Measurements from ENCODE around the gene DAPK1. TPM values are rescaled to one million over a fixed set of nuclear protein-coding genes. Genes with fewer than 3 reads are reported as not detected.

DAPK1 gene
- total RNA-seq, 1 experiment from 2014 or later: not detected

DNA sequence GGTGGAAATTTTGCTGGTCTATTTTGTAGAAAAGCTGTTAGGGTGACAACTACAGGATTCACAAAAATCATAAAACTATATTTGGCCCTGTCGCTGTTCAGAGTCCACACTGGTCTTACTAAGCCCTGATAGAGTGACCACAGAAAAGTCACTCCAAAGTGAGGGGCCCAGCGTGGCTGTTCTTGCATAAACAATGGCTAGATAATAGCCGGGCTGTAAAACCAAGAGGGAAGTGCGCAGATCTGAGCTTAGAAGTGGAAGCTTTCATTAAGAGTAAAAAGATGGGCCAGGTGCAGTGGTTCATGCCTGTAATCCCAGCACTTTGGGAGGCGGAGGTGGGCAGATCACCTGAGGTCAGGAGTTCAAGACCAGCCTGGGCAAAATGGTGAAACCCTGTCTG lies 212.8 kb downstream of the DAPK1 start:
- Histone ChIP-seq H3K27ac (ENCODE audit: low read length) (no peak overlapping the region), H3K36me3 (ENCODE audit: insufficient read depth, low read length) (no peaks in the 10 kb centered on the region), H3K4me1 (ENCODE audit: low read length) (no peaks in the 10 kb centered on the region), H3K9me3 (ENCODE audit: low read length) (no peaks in the 10 kb centered on the region), H3K27me3 (ENCODE audit: low read length) (no peaks in the 10 kb centered on the region), H3K9ac (ENCODE audit: low read length) (no peak overlapping the region), H3K4me3 (ENCODE audit: low read length) (no peak overlapping the region), H4K20me1 (ENCODE audit: insufficient read depth, low read depth, low read length) (no peaks in the 10 kb centered on the region), H3K4me2 (ENCODE audit: low read depth, low read length, poor library complexity, severe bottlenecking) (no peak overlapping the region), H3K9me2 (replicated peaks; ENCODE audit: insufficient read depth, low read length) (no peaks in the 10 kb centered on the region), H3K79me2 (ENCODE audit: low read length) (no peaks in the 10 kb centered on the region), H2AFZ (ENCODE audit: low read length) (no peak overlapping the region)
- DNase-seq: no peak

DNA sequence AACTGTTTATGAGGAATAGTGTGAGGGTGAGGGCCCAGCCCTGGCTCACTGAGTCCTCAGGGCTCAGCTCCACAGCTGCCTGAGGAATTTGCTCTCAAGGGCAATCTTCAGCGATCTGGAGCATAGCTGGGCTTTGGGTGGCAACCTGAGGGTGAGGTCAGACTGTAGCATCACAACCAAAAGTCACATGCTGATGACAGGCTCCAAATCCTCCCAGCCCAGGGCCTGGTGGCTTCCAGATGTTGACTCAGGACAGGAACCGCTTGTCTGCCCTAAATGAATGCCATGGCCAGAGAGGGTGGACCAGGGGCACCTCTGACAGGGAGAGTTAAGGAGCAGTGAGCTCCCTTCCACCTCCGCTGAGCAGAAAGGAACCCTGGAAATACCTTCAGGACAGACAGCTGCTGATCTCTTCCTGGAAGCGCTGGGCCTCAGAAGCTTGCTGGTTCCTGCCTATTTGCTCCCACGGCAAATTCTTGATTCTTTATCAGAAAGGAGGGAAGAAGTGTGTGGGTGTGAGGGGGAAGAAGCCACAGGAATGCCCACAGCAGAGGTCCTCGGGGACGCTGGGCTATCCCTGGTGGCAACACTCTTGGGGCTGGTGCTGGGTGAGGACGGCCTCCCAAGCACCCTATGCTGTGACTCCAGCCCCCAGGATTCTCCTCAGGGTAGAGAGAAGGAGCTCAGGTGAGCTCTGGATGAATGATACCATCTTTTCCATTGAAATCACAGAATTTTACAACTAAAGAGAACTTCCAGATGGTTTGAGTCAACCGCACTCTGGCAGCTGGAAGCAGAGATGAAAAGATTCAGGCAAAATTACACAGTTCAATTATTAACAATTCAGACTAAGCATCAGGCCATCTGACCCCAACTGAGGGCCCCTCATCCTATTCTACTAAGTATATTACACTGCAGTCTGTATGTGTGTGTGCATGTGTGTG lies 214.5 kb downstream of the DAPK1 start:
- Histone ChIP-seq H3K9me2 (replicated peaks; ENCODE audit: insufficient read depth, low read length) (no peaks in the 10 kb centered on the region), H4K20me1 (ENCODE audit: insufficient read depth, low read depth, low read length) (no peaks in the 10 kb centered on the region), H3K4me1 (ENCODE audit: low read length) (no peaks in the 10 kb centered on the region), H3K4me3 (ENCODE audit: low read length) (no peak overlapping the region), H3K27me3 (ENCODE audit: low read length) (no peaks in the 10 kb centered on the region), H3K4me2 (ENCODE audit: low read depth, low read length, poor library complexity, severe bottlenecking) (no peak overlapping the region), H3K79me2 (ENCODE audit: low read length) (no peaks in the 10 kb centered on the region), H2AFZ (ENCODE audit: low read length) (no peak overlapping the region), H3K36me3 (ENCODE audit: insufficient read depth, low read length) (no peaks in the 10 kb centered on the region), H3K9me3 (ENCODE audit: low read length) (no peaks in the 10 kb centered on the region), H3K9ac (ENCODE audit: low read length) (no peak overlapping the region), H3K27ac (ENCODE audit: low read length) (no peak overlapping the region)
- DNase-seq: no peak

DNA sequence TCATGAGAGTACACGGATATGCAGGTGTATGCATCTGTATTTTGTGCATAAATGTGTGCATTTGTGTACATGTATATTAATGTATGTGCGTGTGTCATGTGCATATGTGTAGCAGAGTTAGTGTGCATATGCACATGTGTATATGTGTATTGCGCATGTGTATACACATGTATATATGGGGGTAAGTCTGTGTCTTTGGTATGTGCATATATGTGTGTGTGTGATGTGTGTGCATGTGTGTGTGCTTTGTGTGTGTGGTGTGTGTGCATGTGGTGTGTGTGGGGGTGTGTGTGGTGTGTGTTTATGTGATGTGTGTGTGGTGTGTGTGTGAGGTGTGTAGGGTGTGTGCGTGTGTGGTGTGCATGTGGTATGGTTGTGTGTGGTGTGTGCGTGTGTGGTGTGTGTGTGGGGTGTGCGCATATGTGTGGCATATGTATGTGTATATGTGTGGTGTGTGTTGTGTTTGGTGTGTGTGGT lies 215.2 kb downstream of the DAPK1 start:
- no peaks in the 10 kb centered on the region for H4K20me1 ChIP-seq (ENCODE audit: insufficient read depth, low read depth, low read length)
- no peak for DNase-seq
- H3K4me2 ChIP-seq (ENCODE audit: low read depth, low read length, poor library complexity, severe bottlenecking): no peak overlapping the region
- H3K27me3 ChIP-seq (ENCODE audit: low read length): no peaks in the 10 kb centered on the region
- H3K79me2 ChIP-seq (ENCODE audit: low read length): no peaks in the 10 kb centered on the region
- H3K9me2 ChIP-seq (replicated peaks; ENCODE audit: insufficient read depth, low read length): no peaks in the 10 kb centered on the region
- no peak overlapping the region for H3K4me3 ChIP-seq (ENCODE audit: low read length)
- no peak overlapping the region for H2AFZ ChIP-seq (ENCODE audit: low read length)
- H3K9ac ChIP-seq (ENCODE audit: low read length): no peak overlapping the region
- H3K9me3 ChIP-seq (ENCODE audit: low read length): no peaks in the 10 kb centered on the region
- no peaks in the 10 kb centered on the region for H3K36me3 ChIP-seq (ENCODE audit: insufficient read depth, low read length)
- no peak overlapping the region for H3K27ac ChIP-seq (ENCODE audit: low read length)
- no peaks in the 10 kb centered on the region for H3K4me1 ChIP-seq (ENCODE audit: low read length)

DNA sequence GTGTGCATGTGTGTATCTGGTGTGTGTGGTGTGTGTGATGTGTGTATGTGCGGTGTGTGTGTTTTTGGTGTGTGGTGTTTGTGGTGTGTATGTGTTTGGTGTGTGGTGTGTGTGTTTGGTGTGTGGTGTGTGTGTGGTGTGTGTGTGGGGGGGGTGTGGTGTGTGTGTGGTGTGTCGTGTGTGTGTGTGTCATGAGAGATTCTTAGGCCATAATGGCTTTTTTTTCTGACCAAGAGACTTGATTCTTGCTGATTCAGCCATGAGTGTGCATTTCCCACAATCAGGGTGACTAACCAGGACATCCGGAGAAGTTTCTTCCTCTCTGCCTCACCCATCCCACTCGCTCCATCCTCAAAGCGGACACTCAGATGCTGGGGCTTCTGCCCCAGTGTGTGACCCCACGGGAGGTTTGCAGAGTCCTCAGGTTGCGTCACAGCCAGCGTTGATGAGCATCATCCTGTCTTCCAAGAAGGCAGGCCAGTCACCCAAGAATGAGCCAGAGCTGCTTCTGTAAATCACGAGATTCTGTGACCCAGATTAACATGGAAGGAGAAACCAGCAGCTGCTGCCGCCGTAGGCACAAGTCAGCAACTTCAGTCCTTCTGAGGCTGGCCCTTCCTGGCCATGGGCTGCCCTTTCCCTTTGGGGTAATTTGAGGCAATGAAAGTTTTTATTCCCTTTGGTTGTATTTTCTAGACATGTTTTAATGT lies 215.8 kb downstream of the DAPK1 start:
- H3K27me3 ChIP-seq (ENCODE audit: low read length): no peaks in the 10 kb centered on the region
- H3K9ac ChIP-seq (ENCODE audit: low read length): no peak overlapping the region
- no peak overlapping the region for H3K27ac ChIP-seq (ENCODE audit: low read length)
- no peak for DNase-seq
- no peaks in the 10 kb centered on the region for H3K9me3 ChIP-seq (ENCODE audit: low read length)
- no peak overlapping the region for H2AFZ ChIP-seq (ENCODE audit: low read length)
- H3K9me2 ChIP-seq (replicated peaks; ENCODE audit: insufficient read depth, low read length): no peaks in the 10 kb centered on the region
- no peaks in the 10 kb centered on the region for H3K4me1 ChIP-seq (ENCODE audit: low read length)
- H3K79me2 ChIP-seq (ENCODE audit: low read length): no peaks in the 10 kb centered on the region
- H3K36me3 ChIP-seq (ENCODE audit: insufficient read depth, low read length): no peaks in the 10 kb centered on the region
- H3K4me2 ChIP-seq (ENCODE audit: low read depth, low read length, poor library complexity, severe bottlenecking): no peak overlapping the region
- H4K20me1 ChIP-seq (ENCODE audit: insufficient read depth, low read depth, low read length): no peaks in the 10 kb centered on the region
- no peak overlapping the region for H3K4me3 ChIP-seq (ENCODE audit: low read length)

DNA sequence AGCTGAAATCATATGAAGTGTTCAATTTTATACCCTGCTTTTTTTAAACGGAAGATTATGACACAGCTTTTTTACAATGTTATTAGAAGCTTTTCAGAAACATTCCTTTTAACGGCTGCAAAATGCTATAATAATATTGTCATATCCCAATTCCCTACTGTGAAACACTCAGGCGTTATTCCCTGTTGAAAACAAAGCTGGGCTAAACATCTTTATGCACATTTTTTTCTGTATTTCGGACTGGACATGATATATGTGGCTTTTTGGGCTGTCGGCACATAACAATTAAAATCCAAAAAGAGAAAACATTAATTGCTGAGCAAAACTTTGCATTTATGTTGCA lies 216.3 kb downstream of the DAPK1 start:
- no peak overlapping the region for H2AFZ ChIP-seq (ENCODE audit: low read length)
- no peak overlapping the region for H3K27ac ChIP-seq (ENCODE audit: low read length)

DNA sequence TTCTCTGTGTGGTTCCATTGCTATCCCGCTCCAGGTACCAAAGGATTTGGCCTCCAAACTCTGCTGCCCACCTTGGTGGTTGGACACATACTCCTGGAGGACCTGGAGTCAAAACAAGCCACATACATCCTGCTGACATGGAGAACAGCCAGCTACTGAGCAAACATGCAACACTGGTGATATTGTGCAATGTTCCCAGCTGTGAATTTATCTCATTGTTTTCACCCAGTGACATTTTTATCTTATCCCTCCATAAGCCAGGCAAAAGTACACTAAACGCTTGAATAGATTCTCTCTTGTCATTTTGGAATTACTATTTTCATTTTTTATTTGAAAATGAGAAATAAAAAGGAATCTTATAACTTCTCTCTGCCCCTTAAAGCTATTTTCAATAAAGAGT lies 217.2 kb downstream of the DAPK1 start:
- Histone ChIP-seq H3K36me3 (ENCODE audit: insufficient read depth, low read length) (no peaks in the 10 kb centered on the region), H4K20me1 (ENCODE audit: insufficient read depth, low read depth, low read length) (no peaks in the 10 kb centered on the region), H3K4me2 (ENCODE audit: low read depth, low read length, poor library complexity, severe bottlenecking) (no peak overlapping the region), H3K9me3 (ENCODE audit: low read length) (no peaks in the 10 kb centered on the region), H3K4me3 (ENCODE audit: low read length) (no peak overlapping the region), H2AFZ (ENCODE audit: low read length) (no peak overlapping the region), H3K9me2 (replicated peaks; ENCODE audit: insufficient read depth, low read length) (no peaks in the 10 kb centered on the region), H3K27ac (ENCODE audit: low read length) (no peak overlapping the region), H3K9ac (ENCODE audit: low read length) (no peak overlapping the region), H3K79me2 (ENCODE audit: low read length) (no peaks in the 10 kb centered on the region), H3K27me3 (ENCODE audit: low read length) (no peaks in the 10 kb centered on the region), H3K4me1 (ENCODE audit: low read length) (no peaks in the 10 kb centered on the region)
- DNase-seq: no peak

More for the DNA sequence above, 216.3 kb downstream of the DAPK1 start:
- H3K9me2 ChIP-seq (replicated peaks; ENCODE audit: insufficient read depth, low read length): no peaks in the 10 kb centered on the region
- no peak overlapping the region for H3K9ac ChIP-seq (ENCODE audit: low read length)
- H3K79me2 ChIP-seq (ENCODE audit: low read length): no peaks in the 10 kb centered on the region
- H3K9me3 ChIP-seq (ENCODE audit: low read length): no peaks in the 10 kb centered on the region
- no peak for DNase-seq
- no peak overlapping the region for H3K4me3 ChIP-seq (ENCODE audit: low read length)
- no peaks in the 10 kb centered on the region for H3K27me3 ChIP-seq (ENCODE audit: low read length)
- no peaks in the 10 kb centered on the region for H4K20me1 ChIP-seq (ENCODE audit: insufficient read depth, low read depth, low read length)
- H3K36me3 ChIP-seq (ENCODE audit: insufficient read depth, low read length): no peaks in the 10 kb centered on the region
- H3K4me1 ChIP-seq (ENCODE audit: low read length): no peaks in the 10 kb centered on the region
- no peak overlapping the region for H3K4me2 ChIP-seq (ENCODE audit: low read depth, low read length, poor library complexity, severe bottlenecking)

DNA sequence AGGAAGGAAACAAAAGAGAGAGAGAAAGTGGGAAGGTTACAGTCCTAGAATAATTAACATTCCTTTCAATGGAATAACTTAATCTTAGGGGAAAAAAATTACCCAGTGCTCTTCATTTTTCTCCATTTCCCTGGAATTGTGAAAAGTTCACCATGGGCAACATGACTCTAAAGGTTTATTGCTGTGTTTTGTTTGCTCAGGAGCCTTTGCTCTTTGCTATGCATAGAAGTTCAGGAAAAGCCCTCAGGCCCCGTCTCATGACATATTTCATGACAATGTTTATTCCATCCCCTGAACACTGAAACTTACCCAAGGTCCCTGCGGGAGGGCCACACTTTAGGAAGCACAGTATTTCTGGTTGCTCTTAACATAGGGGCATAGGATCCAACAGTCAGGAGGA lies 218.5 kb downstream of the DAPK1 start:
- H3K79me2 ChIP-seq (ENCODE audit: low read length): no peaks in the 10 kb centered on the region
- no peak for DNase-seq
- no peak overlapping the region for H3K4me3 ChIP-seq (ENCODE audit: low read length)
- H3K9me3 ChIP-seq (ENCODE audit: low read length): no peaks in the 10 kb centered on the region
- no peak overlapping the region for H3K9ac ChIP-seq (ENCODE audit: low read length)
- H4K20me1 ChIP-seq (ENCODE audit: insufficient read depth, low read depth, low read length): no peaks in the 10 kb centered on the region
- H3K4me1 ChIP-seq (ENCODE audit: low read length): no peaks in the 10 kb centered on the region
- H2AFZ ChIP-seq (ENCODE audit: low read length): no peak overlapping the region
- H3K4me2 ChIP-seq (ENCODE audit: low read depth, low read length, poor library complexity, severe bottlenecking): no peak overlapping the region
- no peaks in the 10 kb centered on the region for H3K27me3 ChIP-seq (ENCODE audit: low read length)
- no peaks in the 10 kb centered on the region for H3K36me3 ChIP-seq (ENCODE audit: insufficient read depth, low read length)
- no peak overlapping the region for H3K27ac ChIP-seq (ENCODE audit: low read length)
- H3K9me2 ChIP-seq (replicated peaks; ENCODE audit: insufficient read depth, low read length): no peaks in the 10 kb centered on the region

DNA sequence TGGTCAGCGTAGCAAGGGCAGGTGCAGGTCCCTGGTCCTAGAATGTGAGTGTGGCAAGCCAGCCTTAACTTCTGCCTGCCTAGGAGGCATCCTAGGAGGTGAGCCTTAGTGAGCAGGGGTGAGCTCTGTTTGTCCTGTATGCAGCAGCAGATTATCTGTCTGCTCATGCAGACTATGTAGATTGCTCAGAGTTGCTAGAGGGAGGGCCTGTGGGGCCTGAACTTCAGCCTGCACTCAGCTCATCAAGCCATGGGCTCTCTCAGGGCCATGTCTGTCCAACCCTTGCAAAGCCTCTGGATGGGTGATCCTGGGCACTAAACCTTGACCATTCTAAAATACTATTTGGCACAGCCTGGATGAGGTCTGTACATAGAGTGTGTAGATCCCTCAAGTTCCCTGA lies 219.8 kb downstream of the DAPK1 start:
- Histone ChIP-seq H3K27me3 (ENCODE audit: low read length) (no peaks in the 10 kb centered on the region), H3K4me2 (ENCODE audit: low read depth, low read length, poor library complexity, severe bottlenecking) (no peak overlapping the region), H3K79me2 (ENCODE audit: low read length) (no peaks in the 10 kb centered on the region), H3K9ac (ENCODE audit: low read length) (no peak overlapping the region), H3K4me3 (ENCODE audit: low read length) (no peak overlapping the region), H4K20me1 (ENCODE audit: insufficient read depth, low read depth, low read length) (no peaks in the 10 kb centered on the region), H3K36me3 (ENCODE audit: insufficient read depth, low read length) (no peaks in the 10 kb centered on the region), H3K9me3 (ENCODE audit: low read length) (no peaks in the 10 kb centered on the region), H2AFZ (ENCODE audit: low read length) (no peak overlapping the region), H3K4me1 (ENCODE audit: low read length) (no peaks in the 10 kb centered on the region), H3K27ac (ENCODE audit: low read length) (no peak overlapping the region), H3K9me2 (replicated peaks; ENCODE audit: insufficient read depth, low read length) (no peaks in the 10 kb centered on the region)
- no peak for DNase-seq

Measured in Karpas-422 (cell line).